ENCODE results near the gene AMELX.

AMELX gene

GRCh38 chrX:11298600-11298999, 5.4 kb downstream of the AMELX start:
- no peak overlapping the region for H3K4me3 ChIP-seq

GRCh38 chrX:11304829-11305228, 11.6 kb downstream of the AMELX start:
- Histone ChIP-seq H3K4me3 (no peak overlapping the region), H3K27ac (no peak overlapping the region)

More at GRCh38 chrX:11298600-11298999, 5.4 kb downstream of the AMELX start:
- H3K27ac ChIP-seq, result no peak overlapping the region

- Histone ChIP-seq H3K27ac (no peak overlapping the region), H3K4me3 (no peak overlapping the region)
Measured at GRCh38 chrX:11305641-11306040, 12.4 kb downstream of the AMELX start.

GRCh38 chrX:11309220-11309619, 16.0 kb downstream of the AMELX start:
- no peak overlapping the region for H3K27ac ChIP-seq
- no peak overlapping the region for H3K4me3 ChIP-seq

GRCh38 chrX:11311706-11312105, 18.5 kb downstream of the AMELX start:
- no peak overlapping the region for H3K27ac ChIP-seq
- no peak overlapping the region for H3K4me3 ChIP-seq

GRCh38 chrX:11319806-11320520, 26.8 kb downstream of the AMELX start:
- H3K27ac ChIP-seq, result no peak overlapping the region
- H3K4me3 ChIP-seq, result no peak overlapping the region

GRCh38 chrX:11321986-11322385, 28.8 kb downstream of the AMELX start:
- Histone ChIP-seq H3K4me3 (no peak overlapping the region), H3K27ac (no peak overlapping the region)

GRCh38 chrX:11328134-11328533, 34.9 kb downstream of the AMELX start:
- Histone ChIP-seq H3K4me3 (no peak overlapping the region), H3K27ac (no peak overlapping the region)

GRCh38 chrX:11329021-11329420, 35.8 kb downstream of the AMELX start:
- Histone ChIP-seq H3K27ac (no peak overlapping the region), H3K4me3 (no peak overlapping the region)

GRCh38 chrX:11331788-11332187, 38.6 kb downstream of the AMELX start:
- Histone ChIP-seq H3K27ac (no peak overlapping the region), H3K4me3 (no peak overlapping the region)

GRCh38 chrX:11334165-11334564, 41.0 kb downstream of the AMELX start:
- no peak overlapping the region for H3K4me3 ChIP-seq
- H3K27ac ChIP-seq, result no peak overlapping the region

GRCh38 chrX:11336201-11336600, 43.0 kb downstream of the AMELX start:
- Histone ChIP-seq H3K4me3 (no peak overlapping the region), H3K27ac (no peak overlapping the region)

- Histone ChIP-seq H3K4me3 (no peak overlapping the region), H3K27ac (no peak overlapping the region)
Measured at GRCh38 chrX:11337292-11338009, 44.2 kb downstream of the AMELX start.

- Histone ChIP-seq H3K27ac (peak overlapping the region in 4 of 21 experiments; percentile 34 to 69 (median 52)), H3K4me3 (no peak overlapping the region)
Measured at GRCh38 chrX:11341274-11342201, 48.3 kb downstream of the AMELX start.

GRCh38 chrX:11342673-11343072, 49.5 kb downstream of the AMELX start:
- no peak overlapping the region for H3K27ac ChIP-seq

GRCh38 chrX:11346121-11346682, 53.0 kb downstream of the AMELX start:
- Histone ChIP-seq H3K27ac (no peak overlapping the region), H3K4me3 (no peak overlapping the region)

More at GRCh38 chrX:11342673-11343072, 49.5 kb downstream of the AMELX start:
- H3K4me3 ChIP-seq, result no peak overlapping the region

- no peak overlapping the region for H3K27ac ChIP-seq
- no peak overlapping the region for H3K4me3 ChIP-seq
Measured at GRCh38 chrX:11347300-11347699, 54.1 kb downstream of the AMELX start.

- H3K4me3 ChIP-seq, result no peak overlapping the region
Measured at GRCh38 chrX:11349020-11349419, 55.8 kb downstream of the AMELX start.

GRCh38 chrX:11349661-11350337, 56.6 kb downstream of the AMELX start:
- peak overlapping the region in 1 of 21 experiments; percentile 30 for H3K27ac ChIP-seq
- no peak overlapping the region for H3K4me3 ChIP-seq

More at GRCh38 chrX:11349020-11349419, 55.8 kb downstream of the AMELX start:
- H3K27ac ChIP-seq, result no peak overlapping the region
